NCI-H2107 treated with DMSO at 0.1 percent for 48 hours (cell line): ENCODE results near the gene DAP.

Experiments used
- DNase-seq: peaks from one replicate; lab custom pipeline; 2025; ENCODE audit not compliant: unreplicated experiment; lab: John Stamatoyannopoulos, UW

Gene DAP

GRCh38 chr5:10712574-10713366 lies 48.3 kb downstream of the DAP start:
- DNase-seq: no peak

GRCh38 chr5:10711562-10711961 lies 49.5 kb downstream of the DAP start:
- no peak for DNase-seq

GRCh38 chr5:10710513-10711128 lies 50.4 kb downstream of the DAP start:
- DNase-seq: no peak

- DNase-seq: no peak
Measured at GRCh38 chr5:10709933-10710332, 51.1 kb downstream of the DAP start.

GRCh38 chr5:10709409-10709808 lies 51.6 kb downstream of the DAP start:
- DNase-seq: no peak

- no peak for DNase-seq
Measured at GRCh38 chr5:10708189-10708944, 52.7 kb downstream of the DAP start.

GRCh38 chr5:10707198-10708142 lies 53.6 kb downstream of the DAP start:
- no peak for DNase-seq

GRCh38 chr5:10706326-10706725 lies 54.7 kb downstream of the DAP start:
- DNase-seq: no peak

GRCh38 chr5:10705747-10706146 lies 55.3 kb downstream of the DAP start:
- no peak for DNase-seq

GRCh38 chr5:10704949-10705621 lies 55.9 kb downstream of the DAP start:
- no peak for DNase-seq

- no peak for DNase-seq
Measured at GRCh38 chr5:10703676-10704075, 57.4 kb downstream of the DAP start.

GRCh38 chr5:10702911-10703491 lies 58.0 kb downstream of the DAP start:
- DNase-seq: no peak

GRCh38 chr5:10702040-10702629 lies 58.9 kb downstream of the DAP start:
- no peak for DNase-seq

GRCh38 chr5:10701567-10702039 lies 59.4 kb downstream of the DAP start:
- peak; percentile 7 for DNase-seq

GRCh38 chr5:10700516-10700915 lies 60.5 kb downstream of the DAP start:
- DNase-seq: no peak

- DNase-seq: no peak
Measured at GRCh38 chr5:10699987-10700386, 61.0 kb downstream of the DAP start.

- DNase-seq: no peak
Measured at GRCh38 chr5:10699281-10699874, 61.7 kb downstream of the DAP start.

GRCh38 chr5:10695759-10696543 lies 65.1 kb downstream of the DAP start:
- DNase-seq: no peak
